Measurements from ENCODE around the gene TANC1.

TANC1 gene

DNA sequence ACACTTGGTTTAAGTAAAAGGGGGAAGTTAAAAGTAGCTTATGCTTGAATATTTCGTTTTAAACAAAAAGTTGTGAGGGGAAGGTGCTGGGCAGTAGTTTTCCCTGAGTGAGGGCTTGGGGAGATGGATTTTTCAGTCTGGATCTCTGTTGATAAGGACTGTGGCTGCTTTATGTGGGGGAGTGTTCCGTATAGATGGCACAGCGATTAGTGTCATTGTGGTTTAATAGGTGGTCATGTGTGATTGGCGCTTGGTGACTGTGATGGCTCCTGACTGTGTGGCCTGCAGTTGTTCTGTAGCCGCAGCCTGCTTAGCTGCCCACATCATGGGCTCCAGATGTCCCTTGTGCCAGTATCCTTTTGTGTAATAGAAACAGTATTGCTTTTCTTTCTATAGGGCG, 161.9 kb downstream of the TANC1 start:
- no peaks in the 10 kb centered on the region for H3K27me3 Mint-ChIP-seq (ENCODE audit: low read depth)
- peaks cover 7% of the 10 kb centered on the region for H3K36me3 Mint-ChIP-seq (ENCODE audit: low read depth)
- peak overlapping the region; percentile 62 to 78 (median 67) for H3K27ac Mint-ChIP-seq
- no peak overlapping the region for H3K4me3 Mint-ChIP-seq
- H3K4me1 Mint-ChIP-seq = peaks cover 79% of the 10 kb centered on the region
- TF ChIP-seq, protein P1, sequence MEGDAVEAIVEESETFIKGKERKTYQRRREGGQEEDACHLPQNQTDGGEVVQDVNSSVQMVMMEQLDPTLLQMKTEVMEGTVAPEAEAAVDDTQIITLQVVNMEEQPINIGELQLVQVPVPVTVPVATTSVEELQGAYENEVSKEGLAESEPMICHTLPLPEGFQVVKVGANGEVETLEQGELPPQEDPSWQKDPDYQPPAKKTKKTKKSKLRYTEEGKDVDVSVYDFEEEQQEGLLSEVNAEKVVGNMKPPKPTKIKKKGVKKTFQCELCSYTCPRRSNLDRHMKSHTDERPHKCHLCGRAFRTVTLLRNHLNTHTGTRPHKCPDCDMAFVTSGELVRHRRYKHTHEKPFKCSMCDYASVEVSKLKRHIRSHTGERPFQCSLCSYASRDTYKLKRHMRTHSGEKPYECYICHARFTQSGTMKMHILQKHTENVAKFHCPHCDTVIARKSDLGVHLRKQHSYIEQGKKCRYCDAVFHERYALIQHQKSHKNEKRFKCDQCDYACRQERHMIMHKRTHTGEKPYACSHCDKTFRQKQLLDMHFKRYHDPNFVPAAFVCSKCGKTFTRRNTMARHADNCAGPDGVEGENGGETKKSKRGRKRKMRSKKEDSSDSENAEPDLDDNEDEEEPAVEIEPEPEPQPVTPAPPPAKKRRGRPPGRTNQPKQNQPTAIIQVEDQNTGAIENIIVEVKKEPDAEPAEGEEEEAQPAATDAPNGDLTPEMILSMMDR (IDR thresholded peaks at IDR 0.05; ENCODE audit: unreplicated experiment in 3 of 3) = no peak
- H3K9me3 Mint-ChIP-seq = no peaks in the 10 kb centered on the region

DNA sequence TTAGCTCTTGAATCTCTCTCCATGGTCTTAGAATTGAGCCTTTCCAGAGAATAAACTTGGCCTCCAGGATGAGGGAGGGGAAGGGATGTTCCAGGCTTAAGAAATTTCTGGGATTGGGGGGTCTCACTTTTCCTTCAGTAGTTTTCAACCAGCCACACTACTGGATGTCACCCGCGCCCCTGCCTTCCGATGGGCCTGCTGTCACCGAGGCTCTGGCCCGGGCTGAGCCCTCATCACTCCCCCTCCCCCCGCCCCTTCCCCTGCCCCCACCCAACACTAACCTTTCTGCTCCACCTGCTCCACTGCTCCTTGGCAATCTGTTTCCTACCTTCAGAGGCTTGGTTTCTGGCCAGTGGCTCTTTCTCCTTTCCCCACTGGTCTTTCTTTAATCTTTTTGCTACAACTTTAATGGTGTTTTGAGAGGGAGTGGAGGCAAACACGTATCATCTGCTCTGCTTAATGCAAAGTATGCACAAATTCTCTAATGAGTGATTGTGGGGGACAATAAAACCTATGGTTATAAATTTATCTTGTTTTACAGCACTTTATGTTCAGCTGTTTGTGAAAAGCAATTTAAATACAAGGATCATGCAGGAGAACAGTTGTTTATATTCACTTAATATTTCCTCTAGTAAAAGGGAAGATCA, 162.9 kb downstream of the TANC1 start:
- H3K36me3 Mint-ChIP-seq (ENCODE audit: low read depth) = peaks cover 7% of the 10 kb centered on the region
- H3K4me1 Mint-ChIP-seq = peaks cover 81% of the 10 kb centered on the region
- H3K27me3 Mint-ChIP-seq (ENCODE audit: low read depth) = no peaks in the 10 kb centered on the region
- TF ChIP-seq, protein P1 (IDR thresholded peaks at IDR 0.05; ENCODE audit: unreplicated experiment in 3 of 3) = no peak
- no peak overlapping the region for H3K4me3 Mint-ChIP-seq
- H3K27ac Mint-ChIP-seq = peak overlapping the region; percentile 62 to 81 (median 76)
- H3K9me3 Mint-ChIP-seq = no peaks in the 10 kb centered on the region

DNA sequence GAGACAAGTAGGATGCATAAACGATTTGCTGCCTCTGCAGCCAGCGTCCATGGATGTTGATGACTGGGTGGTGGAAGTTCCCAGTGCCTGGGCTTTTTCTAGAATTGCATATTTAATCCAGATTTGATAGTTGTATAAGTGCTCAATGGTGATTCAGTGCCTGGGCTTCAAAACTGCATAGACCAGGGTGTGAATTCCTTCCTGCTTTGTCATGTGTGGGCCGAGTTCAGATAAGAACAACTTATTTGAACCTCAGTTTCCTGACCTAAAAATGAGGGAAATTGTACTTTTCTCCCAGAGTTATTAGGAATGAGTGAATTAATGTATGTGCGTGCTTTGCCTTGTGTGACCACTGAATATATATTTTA, 163.5 kb downstream of the TANC1 start:
- Mint-ChIP-seq H3K27ac (peak overlapping the region; percentile 62 to 81 (median 76)), H3K4me3 (no peak overlapping the region), H3K36me3 (ENCODE audit: low read depth) (peaks cover 6% of the 10 kb centered on the region), H3K27me3 (ENCODE audit: low read depth) (no peaks in the 10 kb centered on the region), H3K4me1 (peaks cover 79% of the 10 kb centered on the region), H3K9me3 (no peaks in the 10 kb centered on the region)
- TF ChIP-seq, protein P1 (IDR thresholded peaks at IDR 0.05; ENCODE audit: unreplicated experiment in 3 of 3) = no peak

DNA sequence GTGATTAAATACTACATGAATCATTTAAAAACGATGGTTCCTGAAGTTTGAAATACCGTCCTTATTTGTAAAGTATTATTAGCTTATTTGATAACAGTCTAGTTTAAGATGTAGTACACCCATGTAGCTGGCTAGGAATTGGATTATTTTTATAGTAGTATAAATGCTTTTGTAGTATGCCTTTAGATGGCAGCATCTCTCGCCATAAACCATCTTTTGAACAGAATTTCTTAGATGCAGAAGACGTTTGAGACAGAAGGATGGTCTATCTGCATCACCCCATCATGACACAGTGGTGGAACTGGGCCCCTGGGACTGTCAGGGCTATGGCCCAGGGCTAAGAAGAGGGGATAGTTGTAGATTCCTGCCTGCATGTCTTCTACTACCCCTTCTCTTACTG, 165.4 kb downstream of the TANC1 start:
- Mint-ChIP-seq H3K27me3 (ENCODE audit: low read depth) (no peaks in the 10 kb centered on the region), H3K4me1 (peaks cover 82% of the 10 kb centered on the region), H3K4me3 (no peak overlapping the region), H3K9me3 (no peaks in the 10 kb centered on the region), H3K27ac (peak overlapping the region; percentile 66 to 95 (median 84)), H3K36me3 (ENCODE audit: low read depth) (no peaks in the 10 kb centered on the region)
- TF ChIP-seq, protein P1 (IDR thresholded peaks at IDR 0.05; ENCODE audit: unreplicated experiment in 3 of 3) = peak in 1 of 3 experiments; percentile 9

DNA sequence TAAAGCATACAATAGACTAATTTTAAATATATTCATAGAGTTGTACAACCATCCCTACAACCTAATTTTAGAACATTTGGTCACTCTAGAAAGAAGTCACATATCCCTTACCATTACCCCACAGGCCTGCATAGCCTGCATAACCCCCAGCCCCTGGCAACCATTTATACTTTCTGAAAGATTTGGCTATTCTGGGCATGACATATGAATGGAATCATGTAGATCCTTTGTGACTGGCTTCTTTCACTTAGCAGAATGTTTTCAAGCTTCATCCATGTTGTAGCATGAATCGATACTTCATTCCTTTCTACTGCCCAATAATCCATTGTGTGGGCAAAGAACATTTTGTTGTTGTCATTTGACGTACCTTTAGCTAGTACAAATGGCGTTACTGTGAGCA, 166.5 kb downstream of the TANC1 start:
- Mint-ChIP-seq H3K27ac (peak overlapping the region; percentile 90 to 95 (median 95)), H3K4me1 (peaks cover 79% of the 10 kb centered on the region), H3K36me3 (ENCODE audit: low read depth) (no peaks in the 10 kb centered on the region), H3K27me3 (ENCODE audit: low read depth) (no peaks in the 10 kb centered on the region), H3K9me3 (no peaks in the 10 kb centered on the region), H3K4me3 (peak overlapping the region in 1 of 3 experiments; percentile 29)
- TF ChIP-seq, protein P1 (IDR thresholded peaks at IDR 0.05; ENCODE audit: unreplicated experiment in 3 of 3) = no peak

DNA sequence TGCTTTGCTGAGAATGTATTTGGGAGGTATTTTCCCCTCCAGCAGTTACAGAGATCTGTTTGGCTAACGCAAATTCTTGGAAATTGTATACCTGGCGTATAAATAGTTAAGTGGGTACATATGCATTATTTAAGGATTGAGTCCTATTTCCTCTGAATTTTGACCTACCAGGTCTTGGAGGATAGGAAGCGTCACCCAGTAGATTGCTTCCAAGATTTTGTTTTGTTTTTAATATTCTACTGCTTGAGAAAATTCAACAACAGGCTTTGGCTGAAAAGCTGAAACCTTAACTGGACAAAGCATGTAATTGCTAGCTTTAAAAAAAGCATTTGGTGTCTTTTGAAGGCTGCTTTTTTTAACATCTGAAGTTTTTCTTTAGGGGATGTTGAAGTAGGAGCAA, 168.0 kb downstream of the TANC1 start:
- H3K9me3 Mint-ChIP-seq = no peaks in the 10 kb centered on the region
- H3K27me3 Mint-ChIP-seq (ENCODE audit: low read depth) = no peaks in the 10 kb centered on the region
- H3K27ac Mint-ChIP-seq = peak overlapping the region; percentile 90 to 95 (median 95)
- peak overlapping the region in 1 of 3 experiments; percentile 51 for H3K4me3 Mint-ChIP-seq
- peaks cover 69% of the 10 kb centered on the region for H3K4me1 Mint-ChIP-seq
- TF ChIP-seq, protein P1 (IDR thresholded peaks at IDR 0.05; ENCODE audit: unreplicated experiment in 3 of 3) = no peak
- peaks cover 7% of the 10 kb centered on the region for H3K36me3 Mint-ChIP-seq (ENCODE audit: low read depth)
